ENCODE results near the gene MAP6.

Gene MAP6

DNA sequence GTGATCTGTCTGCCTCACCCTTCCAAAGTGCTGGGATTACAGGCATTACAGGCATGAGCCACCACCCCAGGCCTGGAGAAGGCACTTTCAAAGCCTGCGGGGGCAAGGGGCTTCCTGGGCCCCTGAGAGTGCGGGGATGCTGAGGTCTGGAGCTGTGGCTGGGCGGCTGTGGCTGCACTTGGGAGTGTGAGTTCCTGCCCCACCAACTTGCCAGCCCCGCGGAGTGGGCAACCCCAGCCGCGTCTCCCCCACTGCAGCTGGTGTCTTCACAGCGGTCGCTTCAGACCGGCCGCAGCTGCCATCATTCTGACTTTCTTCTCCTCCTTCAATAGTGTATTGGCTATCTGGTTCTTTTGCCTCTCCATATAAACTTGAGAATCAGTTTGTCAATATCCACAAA, 10.7 kb upstream of the MAP6 start:
- no peak for TF ChIP-seq ARNT (IDR thresholded peaks at IDR 0.05)
- no peak for TF ChIP-seq BHLHE40 (IDR thresholded peaks at IDR 0.05; ENCODE audit: borderline replicate concordance)
- TF ChIP-seq L3MBTL2 (conservative IDR thresholded peaks at IDR 0.05), result no peak
- TF ChIP-seq ELF4 (IDR thresholded peaks at IDR 0.05), result no peak
- no peak for TF ChIP-seq FOXK2 (IDR thresholded peaks at IDR 0.05)
- TF ChIP-seq NFRKB (IDR thresholded peaks at IDR 0.05), result no peak
- TF ChIP-seq SP1 (IDR thresholded peaks at IDR 0.05), result no peak
- no peak for TF ChIP-seq FOXA1 (IDR thresholded peaks at IDR 0.05)
- no peak for TF ChIP-seq SUZ12 (IDR thresholded peaks at IDR 0.05)
- ChIA-PET CTCF (interaction anchor here (0.6 kb wide), 1 partner anchor 409 kb away, joined by 3 read pairs; no protein-coding TSS in a partner anchor), POLR2A (no interaction called here)
- DNase-seq (ENCODE audit: extremely low spot score), result no peak

DNA sequence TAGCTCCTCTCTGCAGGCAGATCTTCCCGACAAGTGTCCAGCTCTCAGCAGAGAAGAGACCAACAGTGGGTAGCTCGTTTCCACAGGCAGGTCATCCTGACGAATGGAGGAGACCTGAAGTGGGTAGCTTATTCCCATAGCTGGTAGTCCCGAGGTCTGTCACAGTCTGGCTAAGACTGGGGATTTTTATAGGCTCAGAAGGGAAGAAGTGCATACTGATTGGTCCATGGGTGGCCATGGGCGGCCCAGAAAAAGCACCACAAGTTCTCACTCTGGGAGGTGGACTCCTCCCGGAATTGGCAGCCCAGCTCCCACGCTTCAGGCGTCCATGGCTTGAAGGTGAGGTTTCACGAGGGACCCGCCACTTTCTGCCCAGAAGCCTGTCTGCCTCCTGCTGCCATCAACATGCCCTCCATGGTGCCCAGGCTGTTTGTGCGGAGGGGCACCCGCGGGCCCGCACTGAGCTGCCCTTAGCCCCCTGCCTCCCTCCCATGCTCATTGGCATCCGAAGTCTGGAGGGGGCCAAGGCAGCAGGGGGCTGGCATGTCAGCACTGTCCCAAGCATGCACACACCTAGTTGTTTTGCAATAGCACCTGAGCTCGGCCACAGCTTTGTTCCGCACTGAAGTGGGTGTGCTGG, 9.9 kb upstream of the MAP6 start:
- CTCF ChIA-PET, result interaction anchor here (0.6 to 0.7 kb wide), 3 partner anchors 148 to 408 kb away, joined by 3 to 5 read pairs (median 4); no protein-coding TSS in a partner anchor
- no peak for DNase-seq (ENCODE audit: extremely low spot score)
- TF ChIP-seq SP1 (IDR thresholded peaks at IDR 0.05) (no peak), HDGF (IDR thresholded peaks at IDR 0.05; ENCODE audit: borderline replicate concordance) (no peak), L3MBTL2 (conservative IDR thresholded peaks at IDR 0.05) (no peak), FOXK2 (IDR thresholded peaks at IDR 0.05) (no peak), LEF1 (IDR thresholded peaks at IDR 0.05; ENCODE audit: borderline replicate concordance) (no peak)
- TF ChIP-seq, protein P1, sequence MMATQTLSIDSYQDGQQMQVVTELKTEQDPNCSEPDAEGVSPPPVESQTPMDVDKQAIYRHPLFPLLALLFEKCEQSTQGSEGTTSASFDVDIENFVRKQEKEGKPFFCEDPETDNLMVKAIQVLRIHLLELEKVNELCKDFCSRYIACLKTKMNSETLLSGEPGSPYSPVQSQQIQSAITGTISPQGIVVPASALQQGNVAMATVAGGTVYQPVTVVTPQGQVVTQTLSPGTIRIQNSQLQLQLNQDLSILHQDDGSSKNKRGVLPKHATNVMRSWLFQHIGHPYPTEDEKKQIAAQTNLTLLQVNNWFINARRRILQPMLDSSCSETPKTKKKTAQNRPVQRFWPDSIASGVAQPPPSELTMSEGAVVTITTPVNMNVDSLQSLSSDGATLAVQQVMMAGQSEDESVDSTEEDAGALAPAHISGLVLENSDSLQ (IDR thresholded peaks at IDR 0.05), result no peak
- POLR2A ChIA-PET, result interaction anchor here (1.1 kb wide), 1 partner anchor 10 kb away, joined by 3 read pairs; the partner anchor contains the start of gene MAP6

DNA sequence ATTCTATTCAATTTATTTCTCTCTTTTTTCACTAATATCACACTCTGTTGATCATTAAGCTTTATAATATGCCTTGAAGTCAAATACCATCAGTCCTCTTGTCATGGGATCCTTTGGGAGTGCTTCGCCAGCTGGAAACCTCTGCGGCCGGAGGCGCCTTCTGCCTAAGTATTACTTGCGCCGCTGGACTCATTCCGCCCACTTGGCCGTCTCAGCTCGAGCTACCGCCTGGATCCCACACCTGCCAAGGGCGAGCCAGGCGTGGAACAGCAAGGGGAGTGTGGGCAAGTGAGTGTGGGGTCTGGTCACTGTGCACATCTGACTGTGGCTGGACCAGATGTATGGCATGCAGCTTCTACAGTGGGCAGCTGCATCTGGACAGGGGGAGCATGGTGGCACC, 9.1 kb upstream of the MAP6 start:
- ChIA-PET CTCF (no interaction called here), POLR2A (interaction anchor here (1.1 kb wide), 1 partner anchor 9 kb away, joined by 3 read pairs; the partner anchor contains the start of gene MAP6)
- no peak for DNase-seq (ENCODE audit: extremely low spot score)
- TF ChIP-seq, protein P1 (IDR thresholded peaks at IDR 0.05), result no peak
- TF ChIP-seq TARDBP (IDR thresholded peaks at IDR 0.05), result no peak
- no peak for TF ChIP-seq SUZ12 (IDR thresholded peaks at IDR 0.05)
- TF ChIP-seq HDGF (IDR thresholded peaks at IDR 0.05; ENCODE audit: borderline replicate concordance), result no peak
- no peak for TF ChIP-seq LEF1 (IDR thresholded peaks at IDR 0.05; ENCODE audit: borderline replicate concordance)
- TF ChIP-seq BHLHE40 (IDR thresholded peaks at IDR 0.05; ENCODE audit: borderline replicate concordance), result no peak
- no peak for TF ChIP-seq NFRKB (IDR thresholded peaks at IDR 0.05)
- TF ChIP-seq ZNF384 (IDR thresholded peaks at IDR 0.05), result no peak
- TF ChIP-seq FOXM1 (IDR thresholded peaks at IDR 0.05; ENCODE audit: borderline replicate concordance), result no peak
- TF ChIP-seq SP1 (IDR thresholded peaks at IDR 0.05), result no peak
- TF ChIP-seq FOXK2 (IDR thresholded peaks at IDR 0.05), result no peak
- no peak for TF ChIP-seq CTBP1 (IDR thresholded peaks at IDR 0.05; ENCODE audit: borderline replicate concordance)
- TF ChIP-seq L3MBTL2 (conservative IDR thresholded peaks at IDR 0.05), result no peak

DNA sequence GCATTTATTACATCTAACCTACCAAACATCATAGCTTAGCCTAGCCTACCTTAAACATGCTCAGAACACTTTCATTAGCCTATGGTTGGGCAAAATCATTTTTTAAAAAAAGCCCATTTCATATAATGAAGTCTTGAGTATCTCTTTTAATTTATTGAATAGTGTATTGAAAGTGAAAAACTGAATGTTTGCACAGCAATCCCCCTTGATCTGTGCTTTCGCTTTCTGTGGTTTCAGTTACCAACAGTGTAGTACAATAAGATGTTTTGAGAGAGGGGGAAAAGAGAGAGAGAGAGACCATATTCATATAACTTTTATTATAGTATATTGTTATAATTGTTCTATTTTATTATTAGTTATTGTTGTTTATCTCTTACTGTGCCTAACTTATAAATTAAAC, 8.4 kb upstream of the MAP6 start:
- no peak for DNase-seq (ENCODE audit: extremely low spot score)
- ChIA-PET POLR2A (interaction anchor here (1.1 kb wide), 1 partner anchor 9 kb away, joined by 3 read pairs; the partner anchor contains the start of gene MAP6), CTCF (no interaction called here)
- TF ChIP-seq, protein P1 (IDR thresholded peaks at IDR 0.05), result no peak
- TF ChIP-seq CTBP1 (IDR thresholded peaks at IDR 0.05; ENCODE audit: borderline replicate concordance) (no peak), ELF4 (IDR thresholded peaks at IDR 0.05) (no peak), TARDBP (IDR thresholded peaks at IDR 0.05) (no peak), FOXM1 (IDR thresholded peaks at IDR 0.05; ENCODE audit: borderline replicate concordance) (no peak), HDGF (IDR thresholded peaks at IDR 0.05; ENCODE audit: borderline replicate concordance) (no peak)

DNA sequence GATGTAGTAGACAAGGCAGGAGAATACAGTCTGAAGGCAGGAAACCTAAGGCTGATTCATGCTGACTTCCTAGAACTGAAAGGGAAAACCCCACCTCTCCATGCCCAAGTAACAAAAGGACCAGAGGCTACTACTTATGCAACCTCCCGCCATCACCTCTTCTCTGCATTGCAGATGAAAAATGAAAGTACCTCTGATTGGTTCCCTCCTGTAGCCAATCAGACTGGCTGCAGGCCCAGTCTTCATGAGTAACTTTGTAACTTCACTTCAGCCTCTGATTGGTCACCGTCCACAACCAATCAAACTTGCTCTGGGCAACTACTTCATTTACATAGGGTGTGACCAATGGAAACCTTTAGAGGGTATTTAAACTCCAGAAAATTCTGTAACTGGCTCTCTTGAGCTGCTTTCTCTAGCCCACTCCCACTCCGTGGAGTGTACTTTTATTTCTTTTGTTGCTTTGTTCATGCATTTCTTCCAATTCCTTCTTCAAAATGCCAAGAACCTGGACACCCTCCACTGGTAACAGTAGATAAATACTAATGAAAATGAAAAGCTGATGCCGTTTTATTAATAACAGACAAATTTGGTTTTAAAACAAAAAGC, 5.2 kb upstream of the MAP6 start:
- TF ChIP-seq CTBP1 (IDR thresholded peaks at IDR 0.05; ENCODE audit: borderline replicate concordance) (no peak), FOXA1 (IDR thresholded peaks at IDR 0.05) (no peak), SUZ12 (IDR thresholded peaks at IDR 0.05) (no peak), ZNF384 (IDR thresholded peaks at IDR 0.05) (no peak), ELF4 (IDR thresholded peaks at IDR 0.05) (no peak), ARNT (IDR thresholded peaks at IDR 0.05) (no peak), LEF1 (IDR thresholded peaks at IDR 0.05; ENCODE audit: borderline replicate concordance) (no peak), NFRKB (IDR thresholded peaks at IDR 0.05) (no peak)
- TF ChIP-seq, protein P1 (IDR thresholded peaks at IDR 0.05), result no peak
- CTCF ChIA-PET, result no interaction called here
- no peak for DNase-seq (ENCODE audit: extremely low spot score)
- POLR2A ChIA-PET, result no interaction called here
